NT2/D1 (cell line): ENCODE measurements around the gene SLC36A1.

Source experiments
- SUZ12 ChIP-seq: IDR thresholded peaks from 2 replicates; pipeline ENCODE4 v1.6.1; 2011; ENCODE audit not compliant: insufficient read length, insufficient read depth; ENCODE audit errors: extremely low read depth
- YY1 ChIP-seq: IDR thresholded peaks from 2 replicates; pipeline ENCODE4 v1.6.1; 2011; ENCODE audit not compliant: insufficient read length, insufficient read depth
- ZNF274 ChIP-seq: IDR thresholded peaks from 2 replicates; pipeline ENCODE4 v1.6.1; 2011; ENCODE audit warnings: mild to moderate bottlenecking, low read depth, low read length

- TF ChIP-seq YY1 (no peak), SUZ12 (no peak), ZNF274 (no peak)
Measured at GRCh38 chr5:151499501-151500035, 52.2 kb downstream of the SLC36A1 start.
